Measurements from ENCODE around the gene OST4. TPM values are rescaled to one million over a fixed set of nuclear protein-coding genes. Genes with fewer than 3 reads are reported as not detected.

The OST4 gene
- total RNA-seq, 1 donor from 2014 or later = 269 TPM

DNA sequence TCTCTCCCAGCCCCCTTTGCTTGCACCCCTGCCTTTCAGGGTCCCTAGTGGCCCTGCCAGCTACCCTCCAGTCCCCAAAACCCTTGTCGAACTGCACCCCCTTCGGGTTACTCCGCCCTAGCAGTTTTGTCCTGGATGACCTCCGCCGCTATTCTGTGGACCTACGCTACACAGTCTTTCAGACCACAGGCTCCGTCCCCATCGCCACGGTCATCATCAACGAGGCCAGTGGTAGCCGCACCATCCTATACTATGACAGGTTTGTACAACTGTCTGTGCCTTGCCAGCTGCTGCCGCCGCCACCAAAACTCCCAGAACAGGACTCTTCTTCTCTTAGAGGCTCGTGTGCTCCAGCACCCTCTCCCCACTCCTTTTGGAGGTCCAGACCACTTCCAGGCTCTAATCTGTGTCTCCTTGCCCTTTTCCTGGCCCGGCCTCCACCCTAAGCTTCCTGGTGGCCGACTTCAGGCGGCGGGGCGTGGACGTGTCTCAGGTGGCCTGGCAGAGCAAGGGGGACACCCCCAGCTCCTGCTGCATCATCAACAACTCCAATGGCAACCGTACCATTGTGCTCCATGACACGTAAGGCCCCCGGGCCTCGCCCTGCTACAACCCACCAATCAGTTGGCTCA, 23.0 kb upstream of the OST4 start:
- intact Hi-C loops (cut with DNase I) = no loop called here
- no peak overlapping the region for H3K4me3 ChIP-seq
- H3K27ac ChIP-seq = no peak overlapping the region
- H3K36me3 ChIP-seq = no peaks in the 10 kb centered on the region
- TF ChIP-seq POLR2A (IDR thresholded peaks at IDR 0.05) (no peak), CTCF (IDR thresholded peaks at IDR 0.05) (no peak), POLR2AphosphoS5 (IDR thresholded peaks at IDR 0.05; ENCODE audit: insufficient read depth in 1 of 2, low read depth in 1 of 2) (no peak)
- no peak for DNase-seq (ENCODE audit: extremely low spot score in 2 of 2)
- no peaks in the 10 kb centered on the region for H3K9me3 ChIP-seq
- peaks cover 8% of the 10 kb centered on the region for H3K4me1 ChIP-seq
- H3K27me3 ChIP-seq = no peaks in the 10 kb centered on the region

DNA sequence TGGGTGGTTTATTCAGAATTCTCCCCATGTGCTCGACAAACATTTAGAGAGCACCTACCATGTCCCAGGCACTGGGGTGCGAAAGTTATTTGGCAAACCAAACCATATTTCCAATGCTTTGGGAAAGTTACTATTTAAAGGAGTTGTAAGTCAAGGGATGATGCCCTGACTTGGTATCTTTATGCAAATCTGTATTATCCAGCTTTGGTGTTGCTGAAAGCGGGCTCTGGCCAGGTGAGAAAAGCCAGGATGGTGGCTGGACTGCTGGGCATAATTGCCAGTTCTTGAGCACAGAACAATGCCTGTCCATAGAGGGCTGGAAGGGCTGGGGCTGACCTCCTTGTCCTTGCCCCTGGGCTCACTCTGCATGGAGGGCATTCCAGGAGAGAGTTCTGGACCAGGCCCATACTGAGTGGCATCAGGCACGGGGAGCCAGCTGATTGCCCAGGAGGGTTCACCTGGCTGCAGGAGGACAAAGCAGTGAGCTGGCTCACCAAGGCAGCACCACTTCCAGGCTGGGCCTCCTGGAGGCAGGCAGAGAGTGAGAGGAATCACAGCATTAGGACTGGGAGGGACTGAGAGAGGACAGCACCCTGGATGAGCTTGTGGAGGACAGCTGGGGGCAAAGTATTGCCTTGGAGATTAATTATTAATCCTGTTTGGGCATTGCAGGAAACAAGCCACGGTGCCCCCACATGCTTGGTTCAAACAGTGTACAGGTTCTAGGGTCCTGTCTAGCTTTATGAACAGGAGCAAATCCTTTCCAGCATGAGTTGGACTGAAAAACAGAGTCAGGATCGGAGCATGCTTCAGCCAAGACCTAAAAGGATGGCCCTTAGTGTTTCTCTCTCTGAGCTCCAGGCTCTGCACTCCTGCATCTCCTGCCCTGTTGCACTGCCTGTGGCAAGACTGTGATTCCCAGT, 22.2 kb upstream of the OST4 start:
- TF ChIP-seq CTCF (IDR thresholded peaks at IDR 0.05) = no peak
- TF ChIP-seq POLR2AphosphoS5 (IDR thresholded peaks at IDR 0.05; ENCODE audit: insufficient read depth in 1 of 2, low read depth in 1 of 2) = no peak
- TF ChIP-seq POLR2A (IDR thresholded peaks at IDR 0.05) = no peak
- H3K27me3 ChIP-seq = no peaks in the 10 kb centered on the region
- intact Hi-C loops (cut with DNase I) = no loop called here
- H3K36me3 ChIP-seq = no peaks in the 10 kb centered on the region
- H3K27ac ChIP-seq = no peak overlapping the region
- H3K4me3 ChIP-seq = no peak overlapping the region
- H3K9me3 ChIP-seq = no peaks in the 10 kb centered on the region
- no peak for DNase-seq (ENCODE audit: extremely low spot score in 2 of 2)
- peaks cover 8% of the 10 kb centered on the region for H3K4me1 ChIP-seq

- Histone ChIP-seq H3K27me3 (no peaks in the 10 kb centered on the region), H3K36me3 (no peaks in the 10 kb centered on the region), H3K4me3 (no peak overlapping the region), H3K27ac (no peak overlapping the region), H3K4me1 (peaks cover 8% of the 10 kb centered on the region), H3K9me3 (no peaks in the 10 kb centered on the region)
- intact Hi-C loops (cut with DNase I) = no loop called here
- TF ChIP-seq POLR2A (IDR thresholded peaks at IDR 0.05) (no peak), POLR2AphosphoS5 (IDR thresholded peaks at IDR 0.05; ENCODE audit: insufficient read depth in 1 of 2, low read depth in 1 of 2) (no peak), CTCF (IDR thresholded peaks at IDR 0.05) (no peak)
- no peak for DNase-seq (ENCODE audit: extremely low spot score in 2 of 2)
Observed at GRCh38 chr2:27092696-27093429, 21.4 kb upstream of the OST4 start.

GRCh38 chr2:27091746-27092695, 20.6 kb upstream of the OST4 start:
- DNase-seq (ENCODE audit: extremely low spot score in 2 of 2) = no peak

More at GRCh38 chr2:27091746-27092695, 20.6 kb upstream of the OST4 start:
- H3K27ac ChIP-seq = no peak overlapping the region
- H3K4me1 ChIP-seq = peaks cover 16% of the 10 kb centered on the region
- TF ChIP-seq POLR2AphosphoS5 (IDR thresholded peaks at IDR 0.05; ENCODE audit: insufficient read depth in 1 of 2, low read depth in 1 of 2) (no peak), POLR2A (IDR thresholded peaks at IDR 0.05) (no peak), CTCF (IDR thresholded peaks at IDR 0.05) (no peak)
- H3K4me3 ChIP-seq = no peak overlapping the region
- H3K27me3 ChIP-seq = no peaks in the 10 kb centered on the region
- intact Hi-C loops (cut with DNase I) = no loop called here
- H3K9me3 ChIP-seq = no peaks in the 10 kb centered on the region
- H3K36me3 ChIP-seq = no peaks in the 10 kb centered on the region

Measured in vagina (tissue), 2 donors.